NCI-H2196 (cell line): ENCODE measurements around the gene MAP6D1.
A peak's percentile ranks its signal among the peaks of the same experiment; 100 is the strongest.

Experiments used
- DNase-seq: peaks from one replicate; lab custom pipeline; 2025; ENCODE audit not compliant: unreplicated experiment; lab: John Stamatoyannopoulos, UW

The MAP6D1 gene

GRCh38 chr3:183824761-183825455, 469 bp downstream of the MAP6D1 start:
- DNase-seq: no peak

- no peak for DNase-seq
Measured at GRCh38 chr3:183823963-183824362, 1.4 kb downstream of the MAP6D1 start.

- no peak for DNase-seq
Measured at GRCh38 chr3:183822631-183823030, 2.7 kb downstream of the MAP6D1 start.

- no peak for DNase-seq
Measured at GRCh38 chr3:183819831-183820230, 5.5 kb downstream of the MAP6D1 start.

GRCh38 chr3:183818706-183819624, 6.4 kb downstream of the MAP6D1 start:
- no peak for DNase-seq

GRCh38 chr3:183818041-183818620, 7.2 kb downstream of the MAP6D1 start:
- DNase-seq: no peak

- DNase-seq: no peak
Measured at GRCh38 chr3:183817639-183818038, 7.7 kb downstream of the MAP6D1 start.

GRCh38 chr3:183816681-183817510, 8.5 kb downstream of the MAP6D1 start:
- DNase-seq: no peak

GRCh38 chr3:183815951-183816475, 9.4 kb downstream of the MAP6D1 start:
- no peak for DNase-seq

- no peak for DNase-seq
Measured at GRCh38 chr3:183815563-183815940, 9.8 kb downstream of the MAP6D1 start.

- no peak for DNase-seq
Measured at GRCh38 chr3:183814240-183814639, 11.1 kb downstream of the MAP6D1 start.

GRCh38 chr3:183812761-183813445, 12.5 kb downstream of the MAP6D1 start:
- DNase-seq: peak; percentile 56

- no peak for DNase-seq
Measured at GRCh38 chr3:183811638-183812037, 13.7 kb downstream of the MAP6D1 start.

GRCh38 chr3:183810643-183811594, 14.5 kb downstream of the MAP6D1 start:
- no peak for DNase-seq

- peak; percentile 79 for DNase-seq
Measured at GRCh38 chr3:183809270-183809669, 16.1 kb downstream of the MAP6D1 start.

GRCh38 chr3:183808355-183808754, 17.0 kb downstream of the MAP6D1 start:
- DNase-seq: no peak

GRCh38 chr3:183807881-183808280, 17.5 kb downstream of the MAP6D1 start:
- no peak for DNase-seq

- peak; percentile 69 for DNase-seq
Measured at GRCh38 chr3:183807209-183807728, 18.1 kb downstream of the MAP6D1 start.

- peak; percentile 83 for DNase-seq
Measured at GRCh38 chr3:183802989-183803388, 22.4 kb downstream of the MAP6D1 start.
